Liver (tissue), 3 donors: ENCODE measurements around the gene HJV.
A peak's percentile ranks its signal among the peaks of the same experiment; 100 is the strongest.

Source experiments
- EGR1 ChIP-seq, 2 donors: IDR thresholded peaks; 2 replicates each; pipeline ENCODE4 v1.6.1; 2016 to 2018; ENCODE audit warnings: antibody characterized with exemption in 2 of 2, low read depth in 2 of 2
- GABPA ChIP-seq, 2 donors: IDR thresholded peaks in 1 of 2; conservative IDR thresholded peaks in 1 of 2; 2 replicates each; pipeline ENCODE4 v1.6.1; 2016; ENCODE audit warnings: antibody characterized with exemption in 2 of 2, mild to moderate bottlenecking in 1 of 2, moderate library complexity in 1 of 2
- RAD21 ChIP-seq, 2 donors: IDR thresholded peaks; 2 replicates each; pipeline ENCODE4 v1.6.1; 2016; ENCODE audit warnings: antibody characterized with exemption in 2 of 2, mild to moderate bottlenecking in 2 of 2
- SP1 ChIP-seq: IDR thresholded peaks from 2 replicates; pipeline ENCODE4 v1.6.1; 2018; ENCODE audit warnings: antibody characterized with exemption, mild to moderate bottlenecking
- YY1 ChIP-seq: IDR thresholded peaks from 2 replicates; pipeline ENCODE4 v1.6.1; 2016; ENCODE audit warnings: antibody characterized with exemption, mild to moderate bottlenecking
- TF ChIP-seq, protein P1 (sequence below): fragments of 150-350 bp; IDR thresholded peaks from 2 replicates; pipeline ENCODE4 v1.5.1; 2017; ENCODE audit warnings: improper control_type of control experiment, low read depth, low read length; ENCODE audit not compliant: missing input control
- TF ChIP-seq, protein P2 (sequence below): IDR thresholded peaks from 2 replicates; pipeline ENCODE4 v1.6.1; 2016; ENCODE audit warnings: antibody characterized with exemption
- donor health status: healthy.
- donor health status: healthy.

DNA sequence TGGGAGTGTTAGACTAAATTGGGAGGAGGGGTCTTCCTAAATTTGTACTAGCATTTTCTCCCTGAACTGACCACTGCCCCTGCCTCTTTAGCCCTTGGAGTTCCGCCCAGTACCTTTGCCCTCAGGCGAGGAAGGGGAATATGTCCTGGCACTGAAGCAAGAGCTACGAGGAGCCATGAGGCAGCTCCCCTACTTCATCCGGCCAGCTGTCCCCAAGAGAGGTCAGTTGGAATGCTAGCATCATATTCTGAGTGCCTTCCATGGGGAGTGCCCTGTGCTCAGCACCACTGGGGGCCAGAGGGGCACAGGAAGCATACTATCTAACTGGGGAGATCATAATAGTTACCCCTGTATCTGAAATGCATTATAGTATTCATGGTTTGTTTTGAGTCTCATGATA lies 46.3 kb downstream of the HJV start:
- TF ChIP-seq, protein P1, sequence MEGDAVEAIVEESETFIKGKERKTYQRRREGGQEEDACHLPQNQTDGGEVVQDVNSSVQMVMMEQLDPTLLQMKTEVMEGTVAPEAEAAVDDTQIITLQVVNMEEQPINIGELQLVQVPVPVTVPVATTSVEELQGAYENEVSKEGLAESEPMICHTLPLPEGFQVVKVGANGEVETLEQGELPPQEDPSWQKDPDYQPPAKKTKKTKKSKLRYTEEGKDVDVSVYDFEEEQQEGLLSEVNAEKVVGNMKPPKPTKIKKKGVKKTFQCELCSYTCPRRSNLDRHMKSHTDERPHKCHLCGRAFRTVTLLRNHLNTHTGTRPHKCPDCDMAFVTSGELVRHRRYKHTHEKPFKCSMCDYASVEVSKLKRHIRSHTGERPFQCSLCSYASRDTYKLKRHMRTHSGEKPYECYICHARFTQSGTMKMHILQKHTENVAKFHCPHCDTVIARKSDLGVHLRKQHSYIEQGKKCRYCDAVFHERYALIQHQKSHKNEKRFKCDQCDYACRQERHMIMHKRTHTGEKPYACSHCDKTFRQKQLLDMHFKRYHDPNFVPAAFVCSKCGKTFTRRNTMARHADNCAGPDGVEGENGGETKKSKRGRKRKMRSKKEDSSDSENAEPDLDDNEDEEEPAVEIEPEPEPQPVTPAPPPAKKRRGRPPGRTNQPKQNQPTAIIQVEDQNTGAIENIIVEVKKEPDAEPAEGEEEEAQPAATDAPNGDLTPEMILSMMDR, result no peak
- no peak for TF ChIP-seq EGR1 (IDR thresholded peaks at IDR 0.05; ENCODE audit: low read depth in 2 of 2)
- TF ChIP-seq GABPA (IDR thresholded peaks at IDR 0.05 in 1 of 2, conservative IDR thresholded peaks at IDR 0.05 in 1 of 2), result no peak
- TF ChIP-seq YY1, result no peak
- TF ChIP-seq, protein P2, sequence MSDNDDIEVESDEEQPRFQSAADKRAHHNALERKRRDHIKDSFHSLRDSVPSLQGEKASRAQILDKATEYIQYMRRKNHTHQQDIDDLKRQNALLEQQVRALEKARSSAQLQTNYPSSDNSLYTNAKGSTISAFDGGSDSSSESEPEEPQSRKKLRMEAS, result no peak
- TF ChIP-seq SP1, result no peak
- TF ChIP-seq RAD21 (IDR thresholded peaks at IDR 0.05), result peak in 1 of 2 donors; percentile 8
